ENCODE measurements around the gene BSPRY.

The BSPRY gene

DNA sequence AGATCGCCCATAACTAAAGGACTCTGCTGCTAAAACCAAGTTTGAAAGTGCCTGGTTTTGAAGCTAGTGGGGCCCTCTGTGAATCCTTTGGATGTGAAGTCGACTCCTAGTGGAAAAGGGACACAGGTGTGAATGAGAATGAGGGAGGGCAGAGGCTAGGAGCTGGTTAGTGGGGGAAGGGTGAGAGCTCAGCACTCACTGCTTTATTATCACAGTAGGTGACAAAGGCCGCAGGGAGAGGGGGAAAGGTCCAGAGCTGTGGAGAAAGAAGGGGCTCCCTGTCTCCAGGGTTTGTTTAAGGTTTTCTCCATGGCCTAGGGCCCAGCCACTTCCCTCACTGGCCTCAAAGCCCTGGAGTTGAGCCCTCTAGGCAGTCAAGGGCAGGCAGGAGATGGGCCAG is 23.9 kb downstream of the BSPRY start:
- Histone ChIP-seq H3F3A (ENCODE audit: insufficient read depth) (no peaks in the 10 kb centered on the region), H3K36me3 (ENCODE audit: low read length) (no peaks in the 10 kb centered on the region), H3K9ac (ENCODE audit: low read length) (no peak overlapping the region), H3K9me2 (replicated peaks; ENCODE audit: insufficient read depth, low read length) (no peaks in the 10 kb centered on the region), H3K27me3 (ENCODE audit: low read length) (no peaks in the 10 kb centered on the region), H4K20me1 (ENCODE audit: low read depth, low read length) (no peaks in the 10 kb centered on the region), H3K79me2 (ENCODE audit: insufficient read depth, low read length) (no peaks in the 10 kb centered on the region), H3K27ac (ENCODE audit: low read depth, low read length) (no peak overlapping the region), H3K9me3 (ENCODE audit: insufficient read depth, low read length) (no peaks in the 10 kb centered on the region), H3K4me3 (ENCODE audit: insufficient read depth, low read length, poor library complexity, severe bottlenecking) (no peak overlapping the region), H2AFZ (ENCODE audit: low read depth, low read length, severe bottlenecking) (no peak overlapping the region), H3K4me2 (ENCODE audit: low read depth, low read length, poor library complexity, severe bottlenecking) (no peak overlapping the region)
- TF ChIP-seq, protein P1, sequence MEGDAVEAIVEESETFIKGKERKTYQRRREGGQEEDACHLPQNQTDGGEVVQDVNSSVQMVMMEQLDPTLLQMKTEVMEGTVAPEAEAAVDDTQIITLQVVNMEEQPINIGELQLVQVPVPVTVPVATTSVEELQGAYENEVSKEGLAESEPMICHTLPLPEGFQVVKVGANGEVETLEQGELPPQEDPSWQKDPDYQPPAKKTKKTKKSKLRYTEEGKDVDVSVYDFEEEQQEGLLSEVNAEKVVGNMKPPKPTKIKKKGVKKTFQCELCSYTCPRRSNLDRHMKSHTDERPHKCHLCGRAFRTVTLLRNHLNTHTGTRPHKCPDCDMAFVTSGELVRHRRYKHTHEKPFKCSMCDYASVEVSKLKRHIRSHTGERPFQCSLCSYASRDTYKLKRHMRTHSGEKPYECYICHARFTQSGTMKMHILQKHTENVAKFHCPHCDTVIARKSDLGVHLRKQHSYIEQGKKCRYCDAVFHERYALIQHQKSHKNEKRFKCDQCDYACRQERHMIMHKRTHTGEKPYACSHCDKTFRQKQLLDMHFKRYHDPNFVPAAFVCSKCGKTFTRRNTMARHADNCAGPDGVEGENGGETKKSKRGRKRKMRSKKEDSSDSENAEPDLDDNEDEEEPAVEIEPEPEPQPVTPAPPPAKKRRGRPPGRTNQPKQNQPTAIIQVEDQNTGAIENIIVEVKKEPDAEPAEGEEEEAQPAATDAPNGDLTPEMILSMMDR (IDR thresholded peaks at IDR 0.05; ENCODE audit: insufficient read depth, low read length, poor library complexity, severe bottlenecking): no peak
- TF ChIP-seq EZH2phosphoT487 (conservative IDR thresholded peaks at IDR 0.05; ENCODE audit: low read length): no peak

DNA sequence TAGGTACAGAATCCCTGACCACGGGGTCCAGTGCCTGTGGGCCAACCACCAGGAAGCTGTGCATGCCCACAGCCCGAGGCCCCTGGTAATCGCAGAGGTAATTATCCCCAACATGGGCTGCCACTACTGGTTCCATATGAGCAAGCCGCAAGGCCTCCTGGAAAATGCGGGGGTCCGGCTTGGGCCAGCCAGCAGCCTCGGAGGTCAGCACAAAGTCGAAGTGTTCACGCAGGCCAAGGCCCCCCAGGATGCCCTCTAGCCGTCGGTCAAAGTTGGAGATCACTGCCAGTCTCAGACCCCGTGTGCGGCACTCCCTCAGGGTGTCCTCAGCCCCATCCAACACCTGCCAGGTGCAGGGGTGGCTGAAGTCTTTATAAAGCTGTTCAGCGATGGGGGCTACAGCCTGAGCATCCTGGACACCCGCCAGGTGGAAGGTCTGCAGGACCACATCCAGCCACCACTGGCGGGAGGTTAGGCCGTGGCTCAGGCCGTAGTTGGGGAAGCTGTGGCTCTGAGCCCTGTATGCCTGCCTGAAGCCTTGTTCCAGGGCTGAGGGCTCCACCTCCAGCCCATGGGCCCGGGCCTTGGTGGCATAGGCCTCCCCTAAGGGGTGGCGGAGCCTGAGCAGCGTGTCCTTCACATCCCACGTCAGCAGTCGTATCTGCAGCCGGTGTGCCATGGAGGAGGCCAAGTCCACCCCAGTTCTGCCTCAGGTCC is 24.5 kb downstream of the BSPRY start:
- H2AFZ ChIP-seq (ENCODE audit: low read depth, low read length, severe bottlenecking): no peak overlapping the region
- no peak overlapping the region for H3K4me3 ChIP-seq (ENCODE audit: insufficient read depth, low read length, poor library complexity, severe bottlenecking)
- no peak for TF ChIP-seq EZH2phosphoT487 (conservative IDR thresholded peaks at IDR 0.05; ENCODE audit: low read length)
- TF ChIP-seq, protein P1 (IDR thresholded peaks at IDR 0.05; ENCODE audit: insufficient read depth, low read length, poor library complexity, severe bottlenecking): no peak
- H3K9me2 ChIP-seq (replicated peaks; ENCODE audit: insufficient read depth, low read length): no peaks in the 10 kb centered on the region
- no peaks in the 10 kb centered on the region for H3F3A ChIP-seq (ENCODE audit: insufficient read depth)
- H3K27me3 ChIP-seq (ENCODE audit: low read length): no peaks in the 10 kb centered on the region
- no peak overlapping the region for H3K4me2 ChIP-seq (ENCODE audit: low read depth, low read length, poor library complexity, severe bottlenecking)
- H3K79me2 ChIP-seq (ENCODE audit: insufficient read depth, low read length): no peaks in the 10 kb centered on the region
- no peaks in the 10 kb centered on the region for H3K9me3 ChIP-seq (ENCODE audit: insufficient read depth, low read length)
- no peaks in the 10 kb centered on the region for H3K36me3 ChIP-seq (ENCODE audit: low read length)
- H3K9ac ChIP-seq (ENCODE audit: low read length): no peak overlapping the region
- no peak overlapping the region for H3K27ac ChIP-seq (ENCODE audit: low read depth, low read length)
- H4K20me1 ChIP-seq (ENCODE audit: low read depth, low read length): no peaks in the 10 kb centered on the region

DNA sequence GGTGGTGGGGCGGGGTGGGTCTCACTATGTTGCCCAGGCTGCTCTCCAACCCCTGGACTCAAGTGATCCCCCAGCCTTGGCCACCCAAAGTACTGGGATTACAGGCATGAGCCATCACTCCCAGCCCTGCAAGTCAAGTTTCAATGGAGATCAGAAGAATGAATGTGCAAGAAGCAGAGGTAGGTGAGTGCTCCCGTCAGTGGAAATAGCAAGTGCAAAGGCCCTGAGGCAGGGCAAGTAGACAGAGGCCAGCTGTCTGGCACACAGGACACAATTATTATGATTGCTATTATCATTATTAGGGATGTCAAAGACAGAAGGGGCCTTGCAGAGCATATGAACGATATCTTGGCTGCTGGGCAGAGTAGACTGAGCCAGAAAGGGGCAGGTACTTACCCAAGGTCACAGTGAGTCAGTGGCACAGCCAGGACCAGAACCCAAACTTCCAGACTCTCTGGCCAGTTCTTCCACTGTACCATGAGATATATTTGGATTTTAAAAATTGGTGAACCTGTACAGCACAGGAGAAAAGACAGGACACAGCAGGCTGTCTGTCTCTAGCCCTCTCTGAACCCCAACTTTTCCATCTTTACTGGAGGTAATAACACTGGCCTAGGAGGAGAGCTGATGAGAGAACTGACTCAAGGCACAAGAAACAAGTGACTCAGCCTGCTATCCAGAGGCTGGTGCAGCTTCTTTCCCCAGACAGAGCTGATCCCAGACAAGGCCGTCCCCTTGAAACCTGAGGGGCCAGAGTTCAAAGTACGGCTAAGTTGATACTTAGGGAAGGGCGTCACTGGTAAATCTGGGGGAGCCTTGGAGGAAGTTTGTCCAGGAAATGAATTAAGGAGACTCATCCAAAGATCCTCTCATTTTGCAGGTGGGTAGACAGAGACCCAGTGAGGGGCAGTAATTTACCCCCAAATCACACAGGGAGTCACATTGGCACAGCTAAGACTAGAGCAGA is 26.0 kb downstream of the BSPRY start:
- no peak overlapping the region for H3K9ac ChIP-seq (ENCODE audit: low read length)
- no peaks in the 10 kb centered on the region for H4K20me1 ChIP-seq (ENCODE audit: low read depth, low read length)
- H3K27ac ChIP-seq (ENCODE audit: low read depth, low read length): no peak overlapping the region
- H3F3A ChIP-seq (ENCODE audit: insufficient read depth): no peaks in the 10 kb centered on the region
- H2AFZ ChIP-seq (ENCODE audit: low read depth, low read length, severe bottlenecking): no peak overlapping the region
- no peak overlapping the region for H3K4me3 ChIP-seq (ENCODE audit: insufficient read depth, low read length, poor library complexity, severe bottlenecking)
- H3K79me2 ChIP-seq (ENCODE audit: insufficient read depth, low read length): no peaks in the 10 kb centered on the region
- TF ChIP-seq, protein P1 (IDR thresholded peaks at IDR 0.05; ENCODE audit: insufficient read depth, low read length, poor library complexity, severe bottlenecking): no peak
- no peak for TF ChIP-seq EZH2phosphoT487 (conservative IDR thresholded peaks at IDR 0.05; ENCODE audit: low read length)
- H3K27me3 ChIP-seq (ENCODE audit: low read length): no peaks in the 10 kb centered on the region
- no peaks in the 10 kb centered on the region for H3K36me3 ChIP-seq (ENCODE audit: low read length)
- peak overlapping the region; percentile 55 for H3K4me2 ChIP-seq (ENCODE audit: low read depth, low read length, poor library complexity, severe bottlenecking)
- H3K9me2 ChIP-seq (replicated peaks; ENCODE audit: insufficient read depth, low read length): no peaks in the 10 kb centered on the region
- no peaks in the 10 kb centered on the region for H3K9me3 ChIP-seq (ENCODE audit: insufficient read depth, low read length)

Data from SU-DHL-6 (cell line).